HepG2 (cell line): ENCODE measurements around the gene BLOC1S4. TPM values are rescaled to one million over a fixed set of nuclear protein-coding genes. Genes with fewer than 3 reads are reported as not detected.

Experiments used
- ELK4 ChIP-seq: sonication (generic); formaldehyde crosslinking; IDR thresholded peaks from 2 replicates; pipeline ENCODE4 v1.9.0; 2021; ENCODE audit warnings: missing genetic modification reagents, borderline replicate concordance
- NR0B2 ChIP-seq: sonication (generic); formaldehyde crosslinking; IDR thresholded peaks from 2 replicates; pipeline ENCODE4 v1.4.0; 2020; ENCODE audit warnings: mild to moderate bottlenecking, missing genetic modification reagents
- ZBTB39 ChIP-seq: sonication (generic); formaldehyde crosslinking; IDR thresholded peaks from 2 replicates; pipeline ENCODE4 v1.5.0; 2020; ENCODE audit warnings: missing genetic modification reagents
- ZNF251 ChIP-seq: sonication (generic); formaldehyde crosslinking; IDR thresholded peaks from 2 replicates; pipeline ENCODE4 v1.9.0; 2021; ENCODE audit warnings: mild to moderate bottlenecking, missing genetic modification reagents
- ZNF503 ChIP-seq: sonication (generic); formaldehyde crosslinking; IDR thresholded peaks from 2 replicates; pipeline ENCODE4 v1.4.0; 2020; ENCODE audit warnings: missing genetic modification reagents
- ZNF616 ChIP-seq: sonication (generic); formaldehyde crosslinking; IDR thresholded peaks from 2 replicates; pipeline ENCODE4 v1.5.0; 2020; ENCODE audit warnings: low read depth, mild to moderate bottlenecking, missing genetic modification reagents
- polyA plus RNA-seq, 8 experiments: library from polyadenylated mRNA; depleted of rRNA in 3 of 8; stranded (reverse) in 7 of 8; unstranded in 1 of 8; fragments of >200 nt; fragmentation: Illumina TruSeq in 4 of 8; extraction: Trizol in 4 of 8; gene quantifications; 2 replicates each; pipeline versions ENCODE4 v1.2.1 to v1.2.3, GENCODE V29; 2011 to 2016; ENCODE audit warnings: low read depth in 4 of 8, missing spikeins in 1 of 8, mixed read lengths in 1 of 8; ENCODE audit not compliant: insufficient read depth in 1 of 8
- total RNA-seq, 5 experiments: library from RNA; depleted of rRNA; stranded (reverse); fragments of >200 nt; fragmentation: Illumina TruSeq; extraction: Trizol; gene quantifications; 2 replicates each; pipeline ENCODE4 v1.2.3, GENCODE V29; 2016; ENCODE audit warnings: low read depth in 1 of 5

The BLOC1S4 gene
- total and polyA plus RNA-seq, 2 of the 13 experiments (the other 11 are each of a cell fraction or from before 2014, with no cell fraction given) = 15.5 to 20.9 TPM

- TF ChIP-seq ZNF251 (CRISPR knock-in tag) (peak; percentile 72; the same call in 1 of the 2 replicates), NR0B2 (no peak), ELK4 (no peak), ZBTB39 (CRISPR knock-in tag) (no peak), ZNF503 (CRISPR knock-in tag) (no peak), ZNF616 (no peak)
Measured at GRCh38 chr4:6694177-6694901, 21.6 kb upstream of the BLOC1S4 start (continued).
